HEK293T (cell line): Measurements from ENCODE around the gene PLCB2.

Source experiments
- BHLHE40 ChIP-seq: fragments of 450-650 bp; IDR thresholded peaks from 2 replicates; pipeline ENCODE4 v1.6.1; 2016; ENCODE audit warnings: mild to moderate bottlenecking, moderate library complexity, borderline replicate concordance
- ELF4 ChIP-seq: fragments of 450-650 bp; IDR thresholded peaks from 2 replicates; pipeline ENCODE4 v1.6.1; 2017; ENCODE audit warnings: antibody characterized with exemption
- FOXA1 ChIP-seq: fragments of 450-650 bp; IDR thresholded peaks from 2 replicates; pipeline ENCODE4 v1.6.1; 2016; ENCODE audit warnings: mild to moderate bottlenecking
- FOXK2 ChIP-seq: fragments of 450-650 bp; IDR thresholded peaks from 2 replicates; pipeline ENCODE4 v1.6.1; 2016; ENCODE audit warnings: mild to moderate bottlenecking
- FOXM1 ChIP-seq: fragments of 450-650 bp; IDR thresholded peaks from 2 replicates; pipeline ENCODE4 v1.6.1; 2017; ENCODE audit warnings: mild to moderate bottlenecking, borderline replicate concordance
- HDGF ChIP-seq: fragments of 450-650 bp; IDR thresholded peaks from 2 replicates; pipeline ENCODE4 v1.6.1; 2017; ENCODE audit warnings: antibody characterized with exemption, borderline replicate concordance
- LEF1 ChIP-seq: fragments of 450-650 bp; IDR thresholded peaks from 2 replicates; pipeline ENCODE4 v1.6.1; 2017; ENCODE audit warnings: mild to moderate bottlenecking, borderline replicate concordance
- TARDBP ChIP-seq: fragments of 450-650 bp; IDR thresholded peaks from 2 replicates; pipeline ENCODE4 v1.6.1; 2016

DNA sequence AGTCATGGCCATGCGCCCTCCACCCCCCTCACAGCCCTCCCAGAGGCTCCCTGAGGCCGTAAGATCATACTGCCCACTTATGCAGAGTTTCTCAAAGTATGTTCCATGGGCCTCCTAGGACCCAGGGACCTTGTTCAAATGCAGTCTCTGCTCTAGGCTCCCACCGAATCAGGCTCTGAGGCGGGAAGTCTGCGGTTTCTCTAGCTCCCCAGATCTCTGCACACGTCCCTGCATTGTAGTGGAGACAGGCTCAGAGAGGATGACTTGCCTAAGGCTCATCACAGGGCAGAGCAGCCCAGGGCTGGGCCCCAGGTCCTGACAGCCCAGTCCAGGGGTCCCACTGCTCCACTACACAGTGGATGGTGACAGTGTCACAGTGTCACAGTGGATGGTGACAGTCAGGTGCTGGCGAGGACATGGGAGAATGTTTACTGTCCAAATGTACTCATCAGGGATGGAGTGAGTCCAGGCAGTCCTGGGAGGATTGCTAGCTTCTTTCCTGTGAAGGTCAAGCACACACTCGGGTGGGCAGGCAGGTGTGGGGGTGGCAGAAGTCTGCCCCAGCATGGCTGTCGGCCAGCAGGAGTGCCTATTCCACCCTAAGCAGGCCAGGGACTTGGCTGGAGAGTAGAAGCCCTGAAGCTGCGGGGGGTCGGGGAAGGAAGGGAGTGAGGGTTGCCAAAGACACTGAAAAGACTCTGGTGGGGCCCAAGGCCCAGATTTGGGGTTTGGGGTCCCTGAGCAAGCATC lies 37.3 kb downstream of the PLCB2 start:
- TF ChIP-seq HDGF, result no peak
- TF ChIP-seq FOXA1, result no peak
- no peak for TF ChIP-seq TARDBP
- no peak for TF ChIP-seq FOXK2
- TF ChIP-seq LEF1, result no peak
- TF ChIP-seq ELF4, result no peak
- no peak for TF ChIP-seq FOXM1
- TF ChIP-seq BHLHE40, result no peak
